GDM1 (cell line): ENCODE data around the gene VIT.

Source experiments
- DNase-seq: peaks from one replicate; lab custom pipeline; 2025; lab: John Stamatoyannopoulos, UW

Gene VIT

GRCh38 chr2:36696533-36696932 lies at the start of gene VIT:
Gene VIT (plus strand): TSS chr2:36696707. CDS start chr2:36716371, 19,664 bp downstream.
- no peak for DNase-seq

GRCh38 chr2:36650031-36650829 lies 46.3 kb upstream of the VIT start:
- no peak for DNase-seq

GRCh38 chr2:36653155-36653554 lies 43.4 kb upstream of the VIT start:
- no peak for DNase-seq

GRCh38 chr2:36653967-36654694 lies 42.4 kb upstream of the VIT start:
- no peak for DNase-seq

GRCh38 chr2:36655453-36655852 lies 41.1 kb upstream of the VIT start:
- DNase-seq = no peak

- no peak for DNase-seq
These were observed 38.8 kb upstream of the VIT start for GRCh38 chr2:36657703-36658102.

GRCh38 chr2:36658277-36658748 lies 38.2 kb upstream of the VIT start:
- no peak for DNase-seq

GRCh38 chr2:36659218-36659617 lies 37.3 kb upstream of the VIT start:
- no peak for DNase-seq

- DNase-seq = no peak
These were observed 36.6 kb upstream of the VIT start for GRCh38 chr2:36659872-36660312.

GRCh38 chr2:36662638-36663037 lies 33.9 kb upstream of the VIT start:
- DNase-seq = no peak

GRCh38 chr2:36663295-36663694 lies 33.2 kb upstream of the VIT start:
- DNase-seq = no peak

- no peak for DNase-seq
These were observed 32.4 kb upstream of the VIT start for GRCh38 chr2:36663851-36664695.

- no peak for DNase-seq
These were observed 31.8 kb upstream of the VIT start for GRCh38 chr2:36664696-36665076.

- DNase-seq = no peak
These were observed 28.6 kb upstream of the VIT start for GRCh38 chr2:36667931-36668330.

GRCh38 chr2:36670881-36671595 lies 25.5 kb upstream of the VIT start:
- DNase-seq = no peak

- no peak for DNase-seq
These were observed 24.8 kb upstream of the VIT start for GRCh38 chr2:36671731-36672130.

GRCh38 chr2:36672199-36672598 lies 24.3 kb upstream of the VIT start:
- DNase-seq = no peak

GRCh38 chr2:36675579-36676282 lies 20.8 kb upstream of the VIT start:
- no peak for DNase-seq

- no peak for DNase-seq
These were observed 20.1 kb upstream of the VIT start for GRCh38 chr2:36676364-36676763.

GRCh38 chr2:36677386-36677785 lies 19.1 kb upstream of the VIT start:
- no peak for DNase-seq

GRCh38 chr2:36677996-36678605 lies 18.4 kb upstream of the VIT start:
- no peak for DNase-seq
